ENCODE measurements around the gene SRBD1.

SRBD1 gene

GRCh38 chr2:45650851-45651414 lies 39.9 kb upstream of the SRBD1 start:
- TF ChIP-seq, protein P1, sequence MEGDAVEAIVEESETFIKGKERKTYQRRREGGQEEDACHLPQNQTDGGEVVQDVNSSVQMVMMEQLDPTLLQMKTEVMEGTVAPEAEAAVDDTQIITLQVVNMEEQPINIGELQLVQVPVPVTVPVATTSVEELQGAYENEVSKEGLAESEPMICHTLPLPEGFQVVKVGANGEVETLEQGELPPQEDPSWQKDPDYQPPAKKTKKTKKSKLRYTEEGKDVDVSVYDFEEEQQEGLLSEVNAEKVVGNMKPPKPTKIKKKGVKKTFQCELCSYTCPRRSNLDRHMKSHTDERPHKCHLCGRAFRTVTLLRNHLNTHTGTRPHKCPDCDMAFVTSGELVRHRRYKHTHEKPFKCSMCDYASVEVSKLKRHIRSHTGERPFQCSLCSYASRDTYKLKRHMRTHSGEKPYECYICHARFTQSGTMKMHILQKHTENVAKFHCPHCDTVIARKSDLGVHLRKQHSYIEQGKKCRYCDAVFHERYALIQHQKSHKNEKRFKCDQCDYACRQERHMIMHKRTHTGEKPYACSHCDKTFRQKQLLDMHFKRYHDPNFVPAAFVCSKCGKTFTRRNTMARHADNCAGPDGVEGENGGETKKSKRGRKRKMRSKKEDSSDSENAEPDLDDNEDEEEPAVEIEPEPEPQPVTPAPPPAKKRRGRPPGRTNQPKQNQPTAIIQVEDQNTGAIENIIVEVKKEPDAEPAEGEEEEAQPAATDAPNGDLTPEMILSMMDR (IDR thresholded peaks at IDR 0.05; ENCODE audit: low read depth, low read length, missing control alignments) = peak; percentile 36
- peak; percentile 90 for DNase-seq (ENCODE audit: extremely low read depth, low read depth)
- H3K4me3 ChIP-seq (replicated peaks; ENCODE audit: low read depth, low read length) = peak overlapping the region; percentile 73

DNA sequence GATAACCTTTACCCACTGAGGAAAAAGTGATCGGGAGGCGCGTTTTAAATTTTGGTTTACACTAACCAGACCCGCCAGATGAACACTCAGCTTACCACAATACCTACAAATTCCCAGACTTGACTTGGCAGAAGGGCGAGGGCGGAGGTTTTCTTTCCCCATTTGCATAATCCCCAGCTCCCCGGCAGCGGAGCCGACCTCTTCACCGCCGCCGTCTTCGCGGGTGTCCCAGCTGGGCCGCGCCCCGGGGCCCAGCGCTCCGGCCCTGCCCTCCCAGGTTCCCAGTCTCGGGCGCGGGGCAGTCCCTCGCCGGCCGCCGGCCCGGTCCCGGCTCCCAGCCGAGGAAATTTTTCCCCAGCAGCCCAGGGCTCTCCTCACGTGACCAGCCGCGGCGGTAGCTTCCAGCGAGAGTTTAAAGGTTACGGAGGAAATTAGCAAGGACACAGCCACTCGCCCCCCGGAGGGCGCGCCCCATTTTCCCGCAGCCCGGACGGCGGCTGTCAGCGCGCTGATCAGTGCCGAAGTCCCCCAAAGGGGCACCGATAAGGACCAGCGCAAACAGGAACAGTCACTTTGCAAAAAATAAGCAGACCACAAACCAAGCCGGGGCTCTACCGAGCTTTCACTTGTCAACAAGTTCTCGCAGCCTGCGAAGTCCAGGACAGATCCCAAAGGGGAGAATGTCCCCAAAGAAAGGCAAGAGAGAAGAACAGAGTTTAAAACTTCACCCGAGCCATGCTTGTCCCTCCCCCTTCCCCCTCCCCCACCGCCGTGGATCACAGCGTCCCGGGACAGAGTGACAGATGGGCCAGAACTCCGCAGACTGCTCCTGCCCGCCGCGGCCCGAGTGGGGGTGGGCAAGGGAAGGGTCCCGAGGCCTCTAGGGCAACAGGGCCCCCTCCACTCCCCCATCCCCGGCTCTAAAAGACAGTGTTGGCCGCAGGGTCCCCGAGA lies 39.1 kb upstream of the SRBD1 start:
- no peak for DNase-seq (ENCODE audit: extremely low read depth, low read depth)

DNA sequence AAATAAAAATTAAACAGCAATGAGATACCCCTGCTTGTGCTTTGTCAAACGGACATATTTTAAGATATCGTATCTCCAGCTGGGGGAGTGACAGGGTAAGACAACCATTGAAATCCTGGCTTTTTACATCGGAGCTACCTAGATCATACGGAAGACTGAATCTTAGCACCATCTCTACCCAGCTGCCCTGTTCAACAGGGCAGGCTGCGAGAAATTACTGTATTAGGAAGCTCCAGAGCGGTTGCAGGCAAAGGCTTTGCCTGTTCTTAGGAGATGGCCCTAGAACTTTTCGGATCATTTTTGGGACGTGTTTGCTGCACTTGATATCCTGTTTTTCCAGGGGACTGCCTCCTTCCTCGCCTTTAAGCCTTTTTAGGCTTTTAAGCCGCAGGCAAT lies 38.4 kb upstream of the SRBD1 start:
- peak overlapping the region; percentile 73 for H3K4me3 ChIP-seq (replicated peaks; ENCODE audit: low read depth, low read length)
- TF ChIP-seq, protein P1 (IDR thresholded peaks at IDR 0.05; ENCODE audit: low read depth, low read length, missing control alignments) = no peak
- no peak for DNase-seq (ENCODE audit: extremely low read depth, low read depth)

More for the DNA sequence above, 39.1 kb upstream of the SRBD1 start:
- TF ChIP-seq, protein P1 (IDR thresholded peaks at IDR 0.05; ENCODE audit: low read depth, low read length, missing control alignments) = no peak
- peak overlapping the region; percentile 73 for H3K4me3 ChIP-seq (replicated peaks; ENCODE audit: low read depth, low read length)

DNA sequence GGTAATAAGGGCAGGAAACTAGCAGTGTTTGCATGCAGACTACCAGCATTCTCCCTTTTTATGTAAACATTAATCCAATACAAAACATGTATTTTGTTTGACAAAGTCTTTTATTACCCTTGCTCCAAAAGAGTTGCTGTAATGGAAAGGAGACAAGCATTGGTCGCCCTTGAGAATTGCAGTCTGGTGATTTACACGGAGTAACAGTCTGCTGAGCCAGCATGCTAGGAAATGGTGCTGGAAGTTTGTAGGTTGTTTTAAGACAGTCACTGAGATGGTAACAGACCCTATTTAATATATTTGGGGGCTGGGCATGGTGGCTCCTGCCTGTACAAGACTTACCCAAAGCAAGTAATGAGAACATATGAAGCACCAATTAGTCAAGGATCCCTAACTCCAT lies 37.6 kb upstream of the SRBD1 start:
- no peak for DNase-seq (ENCODE audit: extremely low read depth, low read depth)
- TF ChIP-seq, protein P1 (IDR thresholded peaks at IDR 0.05; ENCODE audit: low read depth, low read length, missing control alignments) = no peak
- no peak overlapping the region for H3K4me3 ChIP-seq (replicated peaks; ENCODE audit: low read depth, low read length)

GRCh38 chr2:45647986-45648520 lies 37.0 kb upstream of the SRBD1 start:
- TF ChIP-seq, protein P1 (IDR thresholded peaks at IDR 0.05; ENCODE audit: low read depth, low read length, missing control alignments) = no peak
- no peak for DNase-seq (ENCODE audit: extremely low read depth, low read depth)
- no peak overlapping the region for H3K4me3 ChIP-seq (replicated peaks; ENCODE audit: low read depth, low read length)

DNA sequence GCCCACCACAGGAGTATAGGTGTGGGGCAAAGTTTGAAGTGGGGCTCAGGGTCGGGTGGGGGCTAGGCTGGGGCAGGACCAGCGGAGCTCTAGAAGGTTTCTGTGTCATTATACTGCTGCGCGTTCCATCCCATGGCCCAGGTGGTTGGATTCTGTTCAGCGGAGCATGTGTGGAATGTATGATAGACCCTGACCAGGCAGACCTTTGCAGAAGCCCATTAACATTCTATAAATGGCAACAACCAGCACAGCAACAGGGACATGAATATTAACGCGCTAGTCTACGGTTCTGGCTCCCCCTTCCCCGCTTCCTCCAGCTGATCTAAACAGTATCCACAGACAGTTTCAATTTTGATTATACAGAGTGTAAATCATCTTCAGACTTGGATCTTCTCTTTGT lies 36.3 kb upstream of the SRBD1 start:
- DNase-seq (ENCODE audit: extremely low read depth, low read depth) = no peak
- no peak overlapping the region for H3K4me3 ChIP-seq (replicated peaks; ENCODE audit: low read depth, low read length)
- TF ChIP-seq, protein P1 (IDR thresholded peaks at IDR 0.05; ENCODE audit: low read depth, low read length, missing control alignments) = no peak

Measured in HFF-Myc (cell line).